Smooth muscle cell of trachea (primary cell): ENCODE measurements around the gene FAN1. TPM values are rescaled to one million over a fixed set of nuclear protein-coding genes. Genes with fewer than 3 reads are reported as not detected.

ENCODE experiments used
- total RNA-seq: library from RNA; depleted of rRNA; stranded (reverse); fragments of >200 nt; gene quantifications from 2 replicates; pipeline ENCODE4 v1.2.1, GENCODE V29; 2014

FAN1 gene
- total RNA-seq = 18.2 and 18.6 TPM in 2 replicates

GRCh38 chr15:30903497-30904187 is at the start of gene FAN1:
Gene FAN1, plus strand, starts transcription at chr15:30903915. Its CDS starts 749 bp downstream, at chr15:30904664.

DNA sequence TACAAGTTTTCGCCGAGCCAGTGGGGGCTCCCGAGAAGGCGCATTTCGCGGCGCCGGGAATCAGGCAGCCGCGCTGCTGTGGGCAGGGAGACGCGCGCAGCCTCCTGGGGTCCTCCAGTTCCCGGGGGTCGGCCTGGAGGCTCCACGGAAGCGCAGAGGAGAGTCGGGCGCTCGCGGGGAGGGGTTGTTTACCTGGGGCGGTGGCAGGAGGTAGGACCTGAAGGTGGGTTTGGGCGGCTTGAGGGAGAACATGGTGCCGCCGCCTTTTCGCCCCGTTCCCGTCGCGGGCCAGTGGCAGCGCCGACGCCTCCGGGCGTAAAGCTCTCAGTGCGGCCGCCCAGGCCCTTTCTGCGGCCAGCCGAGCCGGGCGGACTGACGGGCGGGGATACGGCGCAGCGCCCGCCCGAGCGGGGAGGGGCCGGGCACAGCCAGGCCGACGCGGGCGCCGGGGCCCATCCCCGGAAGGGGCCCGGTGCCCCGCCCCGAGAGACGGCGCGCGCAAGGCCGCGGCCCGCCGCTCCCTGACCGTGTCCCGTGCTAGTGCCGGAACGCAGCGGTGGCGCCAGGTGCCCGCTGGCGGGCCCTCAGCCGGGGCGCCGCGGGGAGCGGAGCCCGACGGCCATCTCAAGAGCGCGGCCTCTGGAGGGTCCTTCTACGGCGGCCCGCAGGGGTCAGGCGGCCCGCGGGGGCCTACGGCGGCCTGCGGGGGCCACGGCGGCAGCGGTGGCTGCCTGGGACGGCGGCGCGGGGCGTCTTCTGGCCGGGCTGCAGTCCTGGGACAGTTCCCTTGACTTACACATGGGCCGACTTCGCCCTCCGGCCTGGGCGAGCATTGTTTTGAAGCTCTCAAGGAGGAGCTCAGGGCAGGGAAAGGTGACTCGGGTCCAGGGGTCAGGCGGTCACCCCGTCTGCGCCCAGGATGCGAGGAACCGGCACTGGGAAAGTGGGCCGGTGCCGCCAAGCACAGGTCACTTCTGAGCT is 87.8 kb downstream of the FAN1 start, which contains the start of gene MTMR10:
MTMR10 (minus strand) TSS at position 374 of the 981 bp plus-strand sequence; CDS start at position 252, 122 bp downstream.

Other genes starting within 250 kb of the FAN1 start
- 12.1 and 16.3 TPM in 2 replicates for gene MTMR10, start 87.7 kb downstream of the FAN1 start, total RNA-seq
- gene TRPM1, start 197.8 kb downstream of the FAN1 start, total RNA-seq = not detected in 2 replicates